NB4 (cell line): ENCODE data around the gene EPS15.

Source experiments
- MYC ChIP-seq: IDR thresholded peaks from 2 replicates; pipeline ENCODE4 v1.6.1; 2011; ENCODE audit warnings: low read depth, low read length
- POLR2A ChIP-seq: IDR thresholded peaks from 2 replicates; pipeline ENCODE4 v1.6.1; 2011; ENCODE audit warnings: mild to moderate bottlenecking; ENCODE audit not compliant: insufficient read length; ENCODE audit errors: extremely low read depth
- TF ChIP-seq, protein P1 (sequence below): IDR thresholded peaks from one replicate; pipeline ENCODE4 v1.5.1; 2012; ENCODE audit warnings: low read depth, low read length

DNA sequence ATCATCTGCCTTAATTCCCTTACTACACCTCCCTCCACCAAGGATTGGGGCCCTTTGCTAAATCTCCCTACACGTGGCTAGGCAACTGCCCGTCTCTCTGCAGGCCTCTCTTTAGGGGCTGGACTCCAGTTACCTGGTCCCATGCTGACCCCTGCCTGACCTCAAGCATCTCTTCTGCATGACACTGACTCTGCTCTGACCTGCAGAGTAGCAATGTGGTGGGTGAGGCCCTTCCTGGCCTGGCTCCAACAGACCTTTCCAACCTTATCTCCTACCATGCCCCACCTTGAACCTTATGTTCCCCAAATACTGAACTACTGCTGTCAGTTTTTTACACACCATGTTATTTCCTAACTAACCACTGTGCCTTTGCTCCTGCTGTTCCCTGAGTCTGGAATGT lies 45.9 kb upstream of the EPS15 start:
- TF ChIP-seq, protein P1, sequence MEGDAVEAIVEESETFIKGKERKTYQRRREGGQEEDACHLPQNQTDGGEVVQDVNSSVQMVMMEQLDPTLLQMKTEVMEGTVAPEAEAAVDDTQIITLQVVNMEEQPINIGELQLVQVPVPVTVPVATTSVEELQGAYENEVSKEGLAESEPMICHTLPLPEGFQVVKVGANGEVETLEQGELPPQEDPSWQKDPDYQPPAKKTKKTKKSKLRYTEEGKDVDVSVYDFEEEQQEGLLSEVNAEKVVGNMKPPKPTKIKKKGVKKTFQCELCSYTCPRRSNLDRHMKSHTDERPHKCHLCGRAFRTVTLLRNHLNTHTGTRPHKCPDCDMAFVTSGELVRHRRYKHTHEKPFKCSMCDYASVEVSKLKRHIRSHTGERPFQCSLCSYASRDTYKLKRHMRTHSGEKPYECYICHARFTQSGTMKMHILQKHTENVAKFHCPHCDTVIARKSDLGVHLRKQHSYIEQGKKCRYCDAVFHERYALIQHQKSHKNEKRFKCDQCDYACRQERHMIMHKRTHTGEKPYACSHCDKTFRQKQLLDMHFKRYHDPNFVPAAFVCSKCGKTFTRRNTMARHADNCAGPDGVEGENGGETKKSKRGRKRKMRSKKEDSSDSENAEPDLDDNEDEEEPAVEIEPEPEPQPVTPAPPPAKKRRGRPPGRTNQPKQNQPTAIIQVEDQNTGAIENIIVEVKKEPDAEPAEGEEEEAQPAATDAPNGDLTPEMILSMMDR = no peak
- no peak for TF ChIP-seq MYC
- TF ChIP-seq POLR2A = no peak
